Stimulated activated CD8-positive, alpha-beta memory T cell treated with anti-CD3 and anti-CD28 coated beads, Interleukin-2, amount 100 ng/mL, for 48 hours (primary cell): ENCODE results near the gene GBF1.
"Not testable (repeated sequence)": the region's sequence is repeated elsewhere in the genome, so short reads cannot be mapped to it uniquely, and the experiment has no call there.

Source experiments
- DNase-seq, 2 donors: peaks; one replicate each; pipeline ENCODE4 v3.0.0-alpha.2; 2020; ENCODE audit warnings: low read depth in 2 of 2

The GBF1 gene

GRCh38 chr10:102234888-102235597 is 10.3 kb upstream of the GBF1 start:
- no peak for DNase-seq

GRCh38 chr10:102235598-102235920 is 9.8 kb upstream of the GBF1 start:
- DNase-seq = no peak

GRCh38 chr10:102236006-102236405 is 9.3 kb upstream of the GBF1 start:
- DNase-seq = no peak

DNA sequence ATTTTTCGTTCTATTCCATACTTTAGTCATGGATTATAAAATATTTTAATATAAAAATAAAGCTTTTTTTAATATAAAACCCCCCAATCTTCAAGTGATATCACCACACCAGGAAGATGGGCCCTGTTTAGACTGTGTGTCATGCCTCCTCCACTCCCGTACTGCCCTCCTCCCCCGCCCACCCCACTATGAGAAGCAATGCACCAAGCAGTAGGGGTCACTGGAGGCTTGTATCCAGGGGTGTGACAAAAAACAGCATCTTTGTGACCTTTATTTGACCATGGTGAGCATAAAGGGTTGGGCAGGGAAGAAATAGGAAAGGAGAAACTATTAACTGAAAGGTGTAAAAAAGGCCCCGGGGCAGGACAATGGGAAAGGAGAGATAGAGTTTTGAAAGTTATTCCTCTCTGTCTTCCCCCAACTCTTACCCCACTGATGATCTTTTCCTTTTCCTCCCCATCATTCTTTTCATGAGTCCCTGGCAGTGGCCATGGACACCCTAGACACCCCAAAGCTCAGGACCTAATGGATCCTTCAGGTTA is 7.5 kb upstream of the GBF1 start:
- DNase-seq = no peak

DNA sequence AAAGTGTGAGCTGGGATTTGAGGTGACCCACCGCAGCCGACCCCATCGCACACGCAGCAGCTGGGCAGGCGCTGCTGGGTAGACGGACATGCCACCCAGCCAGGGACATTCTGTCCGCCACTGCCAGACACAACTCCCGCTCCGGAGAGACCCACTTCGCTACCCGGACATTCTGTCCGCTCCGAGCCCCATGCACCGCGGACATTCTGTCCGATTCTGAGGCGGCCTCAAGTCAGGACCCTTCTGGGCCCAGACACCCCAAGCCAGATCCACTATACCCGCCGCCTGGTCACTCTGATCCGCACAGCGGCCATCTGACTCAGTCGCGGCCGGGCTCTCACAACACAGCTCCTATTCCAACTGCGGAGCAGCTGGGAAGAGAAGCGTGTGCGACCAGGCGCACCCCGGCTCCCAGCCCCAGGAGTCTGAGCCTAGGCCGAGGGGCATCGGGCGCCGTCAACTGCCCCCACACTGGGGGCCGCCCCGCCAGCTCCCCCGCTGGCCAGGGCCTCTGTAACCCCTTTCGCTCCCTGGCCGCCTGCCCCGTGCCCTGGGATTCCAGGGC is 4.8 kb upstream of the GBF1 start:
- no peak for DNase-seq

- DNase-seq = no peak
These were observed 4.3 kb upstream of the GBF1 start for GRCh38 chr10:102241032-102241443.

- DNase-seq = peak; percentile 84 to 88
These were observed 3.8 kb upstream of the GBF1 start, which contains the start of gene PITX3 for GRCh38 chr10:102241444-102242117. Gene PITX3, minus strand, starts transcription at chr10:102241512. Its CDS starts 9,432 bp downstream, at chr10:102232080.

DNA sequence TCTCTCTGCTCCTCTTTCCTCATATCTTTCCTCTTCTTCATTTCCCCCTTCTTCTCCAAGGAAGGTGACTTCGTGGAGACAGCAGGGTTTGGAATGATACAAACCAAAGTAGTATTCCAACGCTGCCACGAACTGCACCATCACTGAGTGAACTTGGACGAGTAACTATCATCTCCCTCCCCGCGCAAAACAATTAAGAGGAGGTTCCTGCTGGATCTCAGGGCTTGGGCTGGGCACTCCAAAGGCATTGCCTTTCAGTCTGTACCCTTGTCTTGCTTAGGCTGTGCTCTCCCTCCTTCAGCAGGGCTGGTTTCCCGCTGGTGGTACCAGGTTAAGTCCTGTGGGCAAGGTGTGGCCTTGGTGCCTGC is 3.2 kb upstream of the GBF1 start:
- no peak for DNase-seq

- no peak for DNase-seq
These were observed 2.0 kb upstream of the GBF1 start for GRCh38 chr10:102243309-102243708.

- DNase-seq = no peak
These were observed 560 bp downstream of the GBF1 start for GRCh38 chr10:102245932-102246251.

DNA sequence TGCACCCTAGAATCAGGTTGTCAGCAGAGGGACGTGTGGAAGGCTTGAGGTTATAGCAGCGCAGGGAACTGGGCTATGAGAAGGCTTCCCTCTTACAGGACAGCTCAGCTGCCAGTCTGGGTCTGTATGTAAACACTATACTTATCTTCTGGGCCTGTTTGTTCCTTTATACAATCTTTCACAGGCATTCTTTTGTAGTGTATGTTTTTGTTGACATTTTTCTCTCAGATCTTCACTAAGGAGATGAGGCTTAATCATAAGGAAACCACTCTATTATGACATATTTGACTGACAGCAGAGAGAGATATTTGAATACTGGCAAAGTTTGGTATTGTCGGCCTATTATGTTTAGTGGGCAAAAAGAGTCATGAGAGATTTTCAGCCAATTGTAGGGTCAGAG is 929 bp downstream of the GBF1 start:
- no peak for DNase-seq

DNA sequence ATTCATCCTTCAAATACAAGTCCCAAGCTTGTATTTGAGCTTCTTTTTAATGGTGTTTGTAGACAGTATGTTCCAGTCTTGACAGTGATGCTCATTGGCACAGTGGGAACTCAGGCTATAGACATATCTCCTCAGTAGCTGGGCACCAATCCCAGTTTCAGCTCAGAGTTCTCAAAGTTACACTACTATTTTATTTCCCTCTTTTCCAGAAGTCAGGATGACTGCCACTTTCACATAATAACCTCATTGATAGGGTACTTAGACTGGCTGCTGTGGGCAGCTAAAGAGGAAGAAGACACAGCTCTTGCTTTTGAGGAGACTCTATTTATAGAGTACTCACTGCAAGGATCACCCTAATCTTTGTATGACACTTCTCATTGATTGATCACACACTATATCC is 2.4 kb downstream of the GBF1 start:
- no peak for DNase-seq

GRCh38 chr10:102252508-102252907 is 7.2 kb downstream of the GBF1 start:
- DNase-seq = not testable (repeated sequence)

DNA sequence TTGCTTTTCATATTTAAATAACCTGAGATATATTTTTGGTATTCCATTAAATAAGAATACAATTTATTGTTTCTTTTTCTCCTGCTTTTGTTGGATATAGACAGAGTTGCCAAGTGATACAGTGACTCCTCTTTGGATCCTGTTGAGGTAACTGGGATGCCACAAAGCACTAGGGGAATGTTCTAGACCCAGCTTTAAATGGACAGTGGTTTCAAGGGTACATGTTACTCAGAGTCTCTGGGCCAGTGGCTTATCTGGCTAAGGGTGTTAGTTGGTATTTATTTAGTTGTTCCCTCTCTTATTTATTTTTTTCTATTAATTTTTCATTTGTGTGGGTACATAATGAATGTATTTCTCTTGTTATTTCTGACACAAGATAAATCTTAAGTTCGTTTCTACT is 9.1 kb downstream of the GBF1 start:
- no peak for DNase-seq

- no peak for DNase-seq
These were observed 10.1 kb downstream of the GBF1 start for GRCh38 chr10:102255404-102255803.

DNA sequence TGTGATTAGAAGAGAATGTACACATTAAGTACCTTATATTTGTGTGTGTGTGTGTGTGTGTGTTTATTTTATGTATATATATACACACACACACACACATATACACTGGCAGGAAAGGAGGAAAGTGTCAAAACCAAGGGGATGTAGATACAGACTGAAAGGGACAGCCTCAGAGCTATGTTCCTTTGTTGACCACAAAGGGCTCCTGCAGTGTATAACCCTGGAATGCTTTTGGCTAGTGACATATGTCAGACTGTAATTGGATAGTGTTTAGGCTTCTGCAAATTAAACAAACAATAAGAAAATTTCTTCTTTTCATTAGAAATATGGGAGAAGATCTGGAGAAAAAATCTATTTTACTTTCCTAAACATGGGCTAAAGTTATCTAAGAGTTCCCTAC is 15.9 kb downstream of the GBF1 start:
- no peak for DNase-seq

DNA sequence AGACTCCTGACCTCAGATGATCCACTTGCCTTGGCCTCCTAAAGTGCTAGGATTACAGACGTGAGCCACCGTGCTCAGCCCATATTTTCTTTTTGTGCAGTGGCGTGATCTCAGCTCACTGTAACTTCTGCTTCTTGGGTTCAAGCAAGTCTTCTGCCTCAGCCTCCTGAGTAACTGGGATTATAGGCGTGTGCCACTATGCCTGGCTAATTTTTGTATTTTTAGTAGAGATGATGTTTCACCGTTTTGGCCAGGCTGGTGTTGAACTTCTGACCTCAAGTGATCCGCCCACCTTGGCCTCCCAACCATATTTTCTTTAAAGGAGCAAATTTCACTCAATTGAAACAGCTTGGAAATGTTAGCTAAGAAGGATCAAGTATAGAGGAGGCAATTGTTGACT is 16.5 kb downstream of the GBF1 start:
- no peak for DNase-seq

DNA sequence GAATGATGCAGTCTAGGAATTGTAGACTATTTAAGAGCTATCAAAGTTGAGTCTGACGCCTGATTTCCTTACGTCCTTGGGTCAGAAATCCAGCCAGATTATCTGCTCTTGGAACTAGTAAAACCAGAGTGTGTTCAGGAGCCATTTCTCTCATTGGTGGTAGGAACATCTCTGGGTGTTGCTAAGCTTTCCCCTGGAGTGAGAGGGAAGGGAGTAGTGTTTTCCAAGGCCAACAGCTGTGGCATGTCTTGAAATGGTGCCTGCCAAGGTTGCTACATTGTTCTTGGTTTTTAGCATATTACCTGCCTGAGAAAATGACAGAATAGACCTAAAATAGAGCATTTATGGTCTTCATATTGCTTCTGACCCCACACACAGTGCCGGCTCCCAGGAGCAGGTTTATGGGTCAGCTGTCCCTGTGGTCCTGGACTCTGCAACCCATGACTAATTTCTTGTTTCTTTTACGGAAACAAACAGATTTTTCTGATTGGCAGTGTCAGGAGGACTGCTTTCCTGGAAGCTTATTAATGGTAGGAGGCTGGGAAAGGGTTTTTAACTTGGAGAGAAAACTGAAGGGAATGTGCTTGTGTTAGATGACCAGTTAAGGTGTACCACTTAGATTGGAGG is 17.5 kb downstream of the GBF1 start:
- no peak for DNase-seq

GRCh38 chr10:102264371-102264770 is 19.0 kb downstream of the GBF1 start:
- DNase-seq = no peak

DNA sequence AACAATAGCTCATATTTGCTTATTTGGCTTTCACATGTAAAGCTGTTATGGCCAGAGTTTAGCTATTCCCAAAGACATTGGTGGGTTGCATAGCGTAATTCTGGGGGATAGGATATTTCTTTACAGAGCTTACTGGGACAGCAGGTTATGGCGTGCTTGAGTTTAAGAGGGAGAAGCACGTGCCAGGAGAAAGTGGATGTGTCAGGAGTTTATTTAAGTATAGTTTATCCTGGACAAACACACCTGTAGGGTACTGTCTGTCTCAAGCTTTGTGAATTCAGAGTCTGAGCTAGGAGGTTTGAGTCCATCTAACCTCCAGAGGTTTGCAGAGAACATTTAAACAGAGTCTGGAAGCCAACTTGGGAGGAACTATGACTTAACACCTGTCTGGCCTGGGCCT is 21.3 kb downstream of the GBF1 start:
- DNase-seq = no peak

DNA sequence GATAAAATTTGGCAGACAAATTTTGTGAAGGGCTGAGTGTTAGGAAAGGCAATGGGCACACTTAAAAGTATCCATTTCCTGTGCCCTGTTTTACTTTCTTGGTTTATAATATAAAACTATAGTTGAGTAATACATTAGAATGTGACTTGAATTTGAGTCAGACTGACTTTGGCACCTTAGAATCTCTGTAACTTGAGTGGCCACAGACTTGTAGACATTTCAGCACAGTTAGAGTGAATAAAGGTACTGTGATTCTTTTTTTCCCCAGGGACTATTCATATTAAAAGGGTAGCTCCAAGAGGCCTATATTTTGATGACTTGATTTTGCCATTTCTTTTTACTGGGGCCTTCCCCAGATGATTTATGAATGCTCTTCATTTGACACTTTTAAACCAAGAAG is 22.4 kb downstream of the GBF1 start:
- no peak for DNase-seq

DNA sequence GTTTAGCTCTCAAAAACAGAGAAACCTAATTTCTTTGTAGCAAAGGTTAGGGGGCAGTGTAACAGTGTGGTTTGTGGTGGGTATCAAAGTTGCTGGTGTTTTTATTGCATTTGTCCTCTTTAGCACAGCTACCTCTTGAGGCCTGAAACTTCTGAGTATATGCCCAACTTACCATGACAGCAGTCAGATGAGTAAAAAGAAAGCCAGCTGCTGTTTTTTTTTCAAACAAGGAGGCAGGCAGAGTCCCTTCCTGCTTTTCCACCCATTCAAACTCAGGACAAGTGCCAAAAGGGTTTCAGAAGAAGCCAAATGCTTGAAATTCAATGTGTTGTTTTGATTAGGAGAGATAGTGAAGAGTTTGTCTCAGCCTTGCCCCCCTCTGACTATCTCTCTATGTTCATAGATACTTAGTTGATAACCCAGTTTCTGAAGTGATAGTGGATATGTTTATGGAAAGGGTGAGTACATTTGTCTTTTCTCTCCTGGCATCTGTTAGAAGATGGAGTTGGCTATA is 23.1 kb downstream of the GBF1 start:
- DNase-seq = no peak

GRCh38 chr10:102269017-102269416 is 23.7 kb downstream of the GBF1 start:
- DNase-seq = no peak
